Lower leg skin (tissue), 4 donors: ENCODE data around the gene ZNF417. TPM values are rescaled to one million over a fixed set of nuclear protein-coding genes. Genes with fewer than 3 reads are reported as not detected.
"Not testable (repeated sequence)": the region's sequence is repeated elsewhere in the genome, so short reads cannot be mapped to it uniquely, and the experiment has no call there.

Experiments
- DNase-seq, 2 donors: peaks; one replicate each; pipeline ENCODE4 v3.0.0-alpha.2; 2019; ENCODE audit warnings: low spot score in 2 of 2
- H3K4me3 ChIP-seq: fragments of 200-600 bp; sonication (generic); 2 replicates; pipeline ENCODE4 v1.5.1; 2017; ENCODE audit warnings: mild to moderate bottlenecking, low read depth; ENCODE audit not compliant: poor library complexity, severe bottlenecking
- POLR2A ChIP-seq, 2 donors: fragments of 450-650 bp; IDR thresholded peaks; one replicate each; pipeline ENCODE4 v1.6.1; 2016 to 2017; ENCODE audit warnings: antibody characterized with exemption in 2 of 2, mild to moderate bottlenecking in 1 of 2, moderate library complexity in 1 of 2
- WGBS, 2 donors: methylation state at CpG; one replicate each; pipeline ENCODE4 v1.1.5; 2018; 5-methylcytosine and 5-hydroxymethylcytosine counted together
- intact Hi-C: fragments of 100-400 bp; cut with DNase I; formaldehyde crosslinking; loops from one replicate; pipeline ENCODE4 v1.15.0; 2023; ENCODE audit warnings: low total_unique reads
- total RNA-seq, 4 donors: library from RNA; depleted of rRNA; stranded (reverse); fragments of >200 nt; gene quantifications; one replicate each; pipeline ENCODE4 v1.1.0, GENCODE V29; 2016
- TF ChIP-seq, protein P1 (sequence below), 3 donors: fragments of 450-650 bp; IDR thresholded peaks; one replicate each; pipeline ENCODE4 v1.5.1; 2016; ENCODE audit warnings: antibody characterized with exemption in 3 of 3, mild to moderate bottlenecking in 3 of 3, moderate library complexity in 2 of 3

Gene ZNF417
- total RNA-seq, 4 donors from 2014 or later: 6.6 to 25.5 (median 11.6) TPM

DNA sequence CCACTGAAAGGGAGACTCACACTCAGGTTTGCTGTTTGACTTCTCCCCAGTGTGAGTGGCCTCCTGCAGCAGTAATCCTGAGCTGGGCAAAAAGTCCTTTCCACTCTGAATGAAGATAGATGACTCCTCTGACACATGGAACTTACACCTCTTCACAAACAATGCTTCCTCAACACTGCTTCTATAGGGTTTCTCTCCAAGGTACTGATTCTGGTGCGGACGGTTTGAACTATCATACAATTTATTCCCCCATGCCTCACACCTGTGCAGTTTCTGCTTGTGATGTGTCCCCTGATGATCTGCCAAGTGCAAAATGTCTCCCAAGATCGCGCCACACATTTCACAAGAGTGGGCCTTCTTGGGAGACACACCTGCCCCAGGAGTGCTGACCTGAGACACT is 11.2 kb upstream of the ZNF417 start:
- DNase-seq: peak in 1 of 2 donors; percentile 0
- TF ChIP-seq POLR2A (IDR thresholded peaks at IDR 0.05): no peak
- TF ChIP-seq, protein P1, sequence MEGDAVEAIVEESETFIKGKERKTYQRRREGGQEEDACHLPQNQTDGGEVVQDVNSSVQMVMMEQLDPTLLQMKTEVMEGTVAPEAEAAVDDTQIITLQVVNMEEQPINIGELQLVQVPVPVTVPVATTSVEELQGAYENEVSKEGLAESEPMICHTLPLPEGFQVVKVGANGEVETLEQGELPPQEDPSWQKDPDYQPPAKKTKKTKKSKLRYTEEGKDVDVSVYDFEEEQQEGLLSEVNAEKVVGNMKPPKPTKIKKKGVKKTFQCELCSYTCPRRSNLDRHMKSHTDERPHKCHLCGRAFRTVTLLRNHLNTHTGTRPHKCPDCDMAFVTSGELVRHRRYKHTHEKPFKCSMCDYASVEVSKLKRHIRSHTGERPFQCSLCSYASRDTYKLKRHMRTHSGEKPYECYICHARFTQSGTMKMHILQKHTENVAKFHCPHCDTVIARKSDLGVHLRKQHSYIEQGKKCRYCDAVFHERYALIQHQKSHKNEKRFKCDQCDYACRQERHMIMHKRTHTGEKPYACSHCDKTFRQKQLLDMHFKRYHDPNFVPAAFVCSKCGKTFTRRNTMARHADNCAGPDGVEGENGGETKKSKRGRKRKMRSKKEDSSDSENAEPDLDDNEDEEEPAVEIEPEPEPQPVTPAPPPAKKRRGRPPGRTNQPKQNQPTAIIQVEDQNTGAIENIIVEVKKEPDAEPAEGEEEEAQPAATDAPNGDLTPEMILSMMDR (IDR thresholded peaks at IDR 0.05): no peak
- intact Hi-C loops: no loop called here
- 88 to 98% methylated on average over 4 of the region's 4 CpGs for WGBS, 2 donors
- H3K4me3 ChIP-seq: no peak overlapping the region

DNA sequence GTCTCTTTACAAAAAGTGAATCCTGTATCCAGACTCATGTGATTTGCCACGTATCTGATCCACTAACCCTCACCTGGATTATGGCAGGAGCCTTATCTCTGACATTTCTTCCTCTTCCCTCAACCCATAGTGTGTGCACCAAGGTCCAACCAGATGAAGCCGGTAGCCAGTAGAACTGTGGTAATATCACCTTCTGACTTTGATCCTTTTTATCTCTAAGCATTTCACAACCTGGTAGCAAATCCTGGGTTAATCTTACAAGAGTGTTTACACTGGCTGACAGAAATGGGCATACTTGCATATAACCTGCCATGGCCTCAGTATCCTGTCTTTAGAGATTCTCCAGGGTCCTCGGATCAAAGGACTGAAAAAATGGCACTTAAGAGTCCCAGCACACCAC is 1.9 kb downstream of the ZNF417 start:
- TF ChIP-seq, protein P1 (IDR thresholded peaks at IDR 0.05): no peak
- TF ChIP-seq POLR2A (IDR thresholded peaks at IDR 0.05): no peak
- no peak for DNase-seq
- intact Hi-C loops: no loop called here
- 91 to 96% methylated on average over 3 of the region's 3 CpGs for WGBS, 2 donors
- no peak overlapping the region for H3K4me3 ChIP-seq

- WGBS, 2 donors: 86 to 93% methylated on average over 3 of the region's 3 CpGs
- H3K4me3 ChIP-seq: no peak overlapping the region
- TF ChIP-seq POLR2A (IDR thresholded peaks at IDR 0.05): no peak
- TF ChIP-seq, protein P1 (IDR thresholded peaks at IDR 0.05): no peak
- intact Hi-C loops: no loop called here
- DNase-seq: peak in 1 of 2 donors; percentile 53
Measured at GRCh38 chr19:57907394-57907793, 9.0 kb downstream of the ZNF417 start.

GRCh38 chr19:57905258-57905657 is 11.1 kb downstream of the ZNF417 start:
- no peak for TF ChIP-seq POLR2A (IDR thresholded peaks at IDR 0.05)
- TF ChIP-seq, protein P1 (IDR thresholded peaks at IDR 0.05): no peak
- H3K4me3 ChIP-seq: no peak overlapping the region
- peak in 1 of 2 donors; percentile 39 for DNase-seq
- intact Hi-C loops: no loop called here
- 87 to 96% methylated on average over 6 of the region's 6 CpGs for WGBS, 2 donors

GRCh38 chr19:57903618-57904184 is 12.7 kb downstream of the ZNF417 start:
- TF ChIP-seq, protein P1 (IDR thresholded peaks at IDR 0.05): no peak
- TF ChIP-seq POLR2A (IDR thresholded peaks at IDR 0.05): no peak
- intact Hi-C loops: no loop called here
- WGBS, 2 donors: 71 to 74% methylated on average over 7 of the region's 7 CpGs

DNA sequence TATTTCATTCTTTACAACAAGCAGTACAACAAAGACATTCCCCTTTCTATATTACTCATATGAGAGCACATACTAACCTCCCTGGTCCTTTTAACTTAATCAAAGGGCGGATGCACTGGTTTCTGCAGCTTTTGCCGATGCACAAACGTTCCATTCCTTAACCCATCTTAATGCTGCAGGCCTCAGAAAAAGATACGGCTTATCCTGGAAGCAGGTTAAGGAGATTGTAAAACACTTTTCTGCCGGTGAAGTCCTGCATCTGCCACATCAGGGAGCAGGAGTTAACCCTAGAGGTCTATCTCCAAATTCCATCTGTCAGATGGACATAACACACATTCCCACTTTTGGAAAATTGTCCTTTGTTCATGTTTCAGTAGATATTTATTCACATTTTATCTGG is 16.1 kb downstream of the ZNF417 start:
- H3K4me3 ChIP-seq: no peak overlapping the region
- TF ChIP-seq POLR2A (IDR thresholded peaks at IDR 0.05): no peak
- DNase-seq: no peak
- WGBS, 2 donors: 81% methylated on average over 5 of the region's 5 CpGs
- intact Hi-C loops: no loop called here

More at GRCh38 chr19:57903618-57904184, 12.7 kb downstream of the ZNF417 start:
- DNase-seq: peak in 1 of 2 donors; percentile 9
- no peak overlapping the region for H3K4me3 ChIP-seq

GRCh38 chr19:57890706-57891105 is 25.7 kb downstream of the ZNF417 start:
- DNase-seq, intact Hi-C loops, H3K4me3 ChIP-seq: not testable (repeated sequence)
- 63 to 69% methylated on average over 3 of the region's 3 CpGs for WGBS, 2 donors
